Measurements from ENCODE around the gene DHX30. TPM values are rescaled to one million over a fixed set of nuclear protein-coding genes. Genes with fewer than 3 reads are reported as not detected.

Gene DHX30
- total RNA-seq, 2 experiments from 2014 or later = 96.6 to 102 TPM

DNA sequence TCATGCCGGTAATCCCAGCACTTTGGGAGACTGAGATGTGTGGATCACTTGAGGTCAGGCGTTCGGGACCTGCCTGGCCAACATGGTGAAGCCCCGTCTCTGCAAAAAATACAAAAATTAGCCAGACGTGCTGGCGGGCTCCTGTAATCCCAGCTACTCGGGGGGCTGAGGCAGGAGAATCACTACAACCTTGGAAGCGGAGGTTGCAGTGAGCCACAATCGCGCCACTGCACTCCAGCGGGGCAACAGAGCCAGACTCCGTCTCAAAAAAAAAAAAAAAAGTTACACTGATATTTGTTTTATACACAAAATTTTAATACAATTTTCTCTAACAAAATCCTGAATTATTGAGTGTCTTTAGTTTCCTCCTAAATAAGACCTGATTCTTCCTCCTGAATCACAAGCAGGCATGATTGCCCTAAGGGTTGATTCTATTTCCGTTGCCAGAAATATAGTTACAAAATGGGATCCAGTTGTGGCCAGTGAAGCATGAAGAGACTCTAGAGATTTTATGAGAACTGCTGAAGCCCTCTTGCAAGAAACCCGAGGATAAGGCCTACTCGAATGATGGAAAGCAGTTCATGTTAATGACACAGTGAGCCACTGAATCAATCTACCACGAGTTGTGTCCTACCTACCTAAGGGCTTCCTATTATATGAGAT, 11.6 kb upstream of the DHX30 start:
- ChIA-PET POLR2A (no interaction called here), CTCF (ENCODE audit: unreplicated experiment) (no interaction called here)
- TF ChIP-seq EZH2phosphoT487 (IDR thresholded peaks at IDR 0.05; ENCODE audit: borderline replicate concordance, low read depth, low read length) (no peak), CTCF (conservative IDR thresholded peaks at IDR 0.05; ENCODE audit: low read length) (no peak)
- DNase-seq (ENCODE audit: low spot score) = no peak
- H3K36me3 ChIP-seq (ENCODE audit: insufficient read depth, low read length) = no peaks in the 10 kb centered on the region
- H3K79me2 ChIP-seq (ENCODE audit: insufficient read depth, low read depth, low read length) = no peaks in the 10 kb centered on the region
- no peak overlapping the region for H3K4me2 ChIP-seq (ENCODE audit: low read length)
- H3K4me3 ChIP-seq (ENCODE audit: low read depth, low read length, poor library complexity, severe bottlenecking) = no peak overlapping the region
- BruUV-seq (replicated peaks) = no TSS peak
- no peak overlapping the region for H2AFZ ChIP-seq (ENCODE audit: low read length)
- no peaks in the 10 kb centered on the region for H3K9me2 ChIP-seq (ENCODE audit: insufficient read depth, low read length)
- H3K4me1 ChIP-seq (ENCODE audit: insufficient read depth, low read length, poor library complexity, severe bottlenecking) = peaks cover 11% of the 10 kb centered on the region
- no peaks in the 10 kb centered on the region for H4K20me1 ChIP-seq (ENCODE audit: insufficient read depth, low read length)
- H3K27ac ChIP-seq (ENCODE audit: low read depth, low read length, poor library complexity, severe bottlenecking) = no peak overlapping the region
- 0 out of 2 replicates have a peak, but pooled peaks cover 4% of the 10 kb centered on the region for H3K9me3 ChIP-seq (ENCODE audit: low read length)
- intact Hi-C loops (cut with micrococcal nuclease; ENCODE audit: unreplicated experiment) = no loop called here

- H3K4me1 ChIP-seq (ENCODE audit: insufficient read depth, low read length, poor library complexity, severe bottlenecking) = peaks cover 11% of the 10 kb centered on the region
- no peak for DNase-seq (ENCODE audit: low spot score)
- no peaks in the 10 kb centered on the region for H4K20me1 ChIP-seq (ENCODE audit: insufficient read depth, low read length)
- H3K79me2 ChIP-seq (ENCODE audit: insufficient read depth, low read depth, low read length) = no peaks in the 10 kb centered on the region
- no peak overlapping the region for H3K4me2 ChIP-seq (ENCODE audit: low read length)
- no peak overlapping the region for H2AFZ ChIP-seq (ENCODE audit: low read length)
- no peak overlapping the region for H3K4me3 ChIP-seq (ENCODE audit: low read depth, low read length, poor library complexity, severe bottlenecking)
- CTCF ChIA-PET (ENCODE audit: unreplicated experiment) = no interaction called here
- no peaks in the 10 kb centered on the region for H3K36me3 ChIP-seq (ENCODE audit: insufficient read depth, low read length)
- BruUV-seq (replicated peaks) = no TSS peak
- POLR2A ChIA-PET = no interaction called here
- 0 out of 2 replicates have a peak, but pooled peaks cover 4% of the 10 kb centered on the region for H3K9me3 ChIP-seq (ENCODE audit: low read length)
- H3K9me2 ChIP-seq (ENCODE audit: insufficient read depth, low read length) = no peaks in the 10 kb centered on the region
- intact Hi-C loops (cut with micrococcal nuclease; ENCODE audit: unreplicated experiment) = no loop called here
- TF ChIP-seq EZH2phosphoT487 (IDR thresholded peaks at IDR 0.05; ENCODE audit: borderline replicate concordance, low read depth, low read length) = no peak
- TF ChIP-seq CTCF (conservative IDR thresholded peaks at IDR 0.05; ENCODE audit: low read length) = no peak
- no peak overlapping the region for H3K27ac ChIP-seq (ENCODE audit: low read depth, low read length, poor library complexity, severe bottlenecking)
Observed at GRCh38 chr3:47792699-47793098, 10.2 kb upstream of the DHX30 start.

DNA sequence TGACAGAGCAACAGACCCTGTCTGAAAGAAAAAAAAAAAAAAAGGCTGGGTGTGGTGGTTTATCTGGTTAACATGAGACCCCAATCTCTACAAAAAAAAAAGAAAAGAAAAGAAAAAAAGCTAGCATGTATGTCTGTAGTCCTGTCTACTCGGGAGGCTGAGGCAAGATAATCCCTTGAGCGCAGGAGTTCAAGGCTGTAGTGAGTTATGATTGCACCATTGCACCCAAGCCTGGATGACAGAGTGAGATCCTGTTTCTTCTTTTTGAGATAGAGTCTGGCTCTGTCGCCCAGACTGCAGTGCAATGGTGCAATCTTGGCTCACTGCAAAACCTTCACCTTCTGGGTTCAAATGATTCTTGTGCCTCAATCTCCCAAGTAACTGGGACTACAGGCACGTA, 8.4 kb upstream of the DHX30 start:
- H3K9me2 ChIP-seq (ENCODE audit: insufficient read depth, low read length) = no peaks in the 10 kb centered on the region
- intact Hi-C loops (cut with micrococcal nuclease; ENCODE audit: unreplicated experiment) = no loop called here
- DNase-seq (ENCODE audit: low spot score) = no peak
- H3K4me3 ChIP-seq (ENCODE audit: low read depth, low read length, poor library complexity, severe bottlenecking) = no peak overlapping the region
- no peak overlapping the region for H3K4me2 ChIP-seq (ENCODE audit: low read length)
- H3K4me1 ChIP-seq (ENCODE audit: insufficient read depth, low read length, poor library complexity, severe bottlenecking) = peaks cover 2% of the 10 kb centered on the region
- 0 out of 2 replicates have a peak, but pooled peaks cover 4% of the 10 kb centered on the region for H3K9me3 ChIP-seq (ENCODE audit: low read length)
- H3K79me2 ChIP-seq (ENCODE audit: insufficient read depth, low read depth, low read length) = no peaks in the 10 kb centered on the region
- TF ChIP-seq EZH2phosphoT487 (IDR thresholded peaks at IDR 0.05; ENCODE audit: borderline replicate concordance, low read depth, low read length) = no peak
- CTCF ChIA-PET (ENCODE audit: unreplicated experiment) = no interaction called here
- H2AFZ ChIP-seq (ENCODE audit: low read length) = no peak overlapping the region
- POLR2A ChIA-PET = interaction anchor here (0.8 kb wide), 1 partner anchor 190 kb away, joined by 5 read pairs; no protein-coding TSS in a partner anchor
- H3K36me3 ChIP-seq (ENCODE audit: insufficient read depth, low read length) = no peaks in the 10 kb centered on the region
- H4K20me1 ChIP-seq (ENCODE audit: insufficient read depth, low read length) = no peaks in the 10 kb centered on the region
- H3K27ac ChIP-seq (ENCODE audit: low read depth, low read length, poor library complexity, severe bottlenecking) = no peak overlapping the region
- BruUV-seq (replicated peaks) = no TSS peak
